Neural cell (in vitro differentiated cells): ENCODE results near the gene RETN. TPM values are rescaled to one million over a fixed set of nuclear protein-coding genes. Genes with fewer than 3 reads are reported as not detected.

Experiments used
- H2AFZ ChIP-seq: fragments of 200-600, 300-800 bp; sonication (generic), shearing (Covaris generic); 2 replicates; pipeline ENCODE4 v1.6.0; 2014; ENCODE audit warnings: low read depth, mild to moderate bottlenecking, antibody characterized with exemption, low read length, moderate library complexity
- H3F3A ChIP-seq: fragments of 200-600 bp; shearing (Covaris generic); 2 replicates; pipeline ENCODE4 v1.6.1; 2016; ENCODE audit warnings: mild to moderate bottlenecking, moderate library complexity, mixed read lengths, antibody characterized with exemption, low read length; ENCODE audit not compliant: insufficient read depth, poor library complexity, severe bottlenecking
- H3K27ac ChIP-seq: fragments of 200-600, 300-800 bp; sonication (generic), shearing (Covaris generic); 2 replicates; pipeline ENCODE4 v1.5.1; 2014; ENCODE audit warnings: mild to moderate bottlenecking, low read length, moderate library complexity
- H3K27me3 ChIP-seq: fragments of 300-800, 200-600 bp; sonication (generic), shearing (Covaris generic); 2 replicates; pipeline ENCODE4 v1.6.0; 2014; ENCODE audit warnings: mild to moderate bottlenecking, low read depth, low read length, moderate library complexity; ENCODE audit not compliant: insufficient read depth
- H3K36me3 ChIP-seq: fragments of 300-800, 200-600 bp; sonication (generic), shearing (Covaris generic); 2 replicates; pipeline ENCODE4 v1.5.1; 2014; ENCODE audit warnings: mild to moderate bottlenecking, antibody characterized with exemption, low read length, moderate library complexity; ENCODE audit not compliant: insufficient read depth
- H3K4me2 ChIP-seq: fragments of 300-800, 200-600 bp; sonication (generic), shearing (Covaris generic); 2 replicates; pipeline ENCODE4 v1.6.0; 2014; ENCODE audit warnings: mild to moderate bottlenecking, low read length
- H3K4me3 ChIP-seq: fragments of 300-800, 200-600 bp; sonication (generic), shearing (Covaris generic); 2 replicates; pipeline ENCODE4 v1.5.1; 2014; ENCODE audit warnings: mild to moderate bottlenecking, low read length, moderate library complexity
- H3K79me2 ChIP-seq: fragments of 200-600 bp; shearing (Covaris generic); replicated peaks from 2 replicates; pipeline ENCODE4 v1.6.0; 2014; ENCODE audit warnings: mild to moderate bottlenecking, low read length, moderate library complexity; ENCODE audit not compliant: insufficient read depth
- H3K9ac ChIP-seq: fragments of 300-800, 200-600 bp; sonication (generic), shearing (Covaris generic); 2 replicates; pipeline ENCODE4 v1.6.1; 2016; ENCODE audit warnings: mild to moderate bottlenecking, low read length, mixed read lengths
- H3K9me2 ChIP-seq: fragments of 200-600 bp; shearing (Covaris generic); 2 replicates; pipeline ENCODE4 v1.6.1; 2016; ENCODE audit warnings: mild to moderate bottlenecking, low read length, mixed read lengths; ENCODE audit not compliant: insufficient read depth
- H3K9me3 ChIP-seq: fragments of 200-600, 300-800 bp; sonication (generic), shearing (Covaris generic); 2 replicates; pipeline ENCODE4 v1.6.1; 2016; ENCODE audit warnings: mild to moderate bottlenecking, mixed run types, low read length, moderate library complexity, mixed read lengths
- H4K20me1 ChIP-seq: fragments of 200-600 bp; shearing (Covaris generic); 2 replicates; pipeline ENCODE4 v1.6.1; 2016; ENCODE audit warnings: mild to moderate bottlenecking, mixed run types; ENCODE audit not compliant: insufficient read depth
- CTCF ChIP-seq: fragments of 450-650 bp; IDR thresholded peaks from 2 replicates; pipeline ENCODE4 v1.5.1; 2014; ENCODE audit warnings: antibody characterized with exemption, mild to moderate bottlenecking, moderate library complexity; ENCODE audit not compliant: poor library complexity, severe bottlenecking
- EP300 ChIP-seq: fragments of 450-650 bp; conservative IDR thresholded peaks from 2 replicates; pipeline ENCODE4 v1.6.1; 2014; ENCODE audit warnings: antibody characterized with exemption, mild to moderate bottlenecking, moderate library complexity; ENCODE audit not compliant: poor library complexity, severe bottlenecking
- EZH2 ChIP-seq: fragments of 200-600, 300-800 bp; shearing (Covaris generic), sonication (generic); IDR thresholded peaks from 2 replicates; pipeline ENCODE4 v1.6.1; 2014; ENCODE audit warnings: antibody characterized with exemption, low read length, borderline replicate concordance, mild to moderate bottlenecking; ENCODE audit not compliant: insufficient read depth, poor library complexity, severe bottlenecking
- MXI1 ChIP-seq: fragments of 450-650 bp; conservative IDR thresholded peaks from 2 replicates; pipeline ENCODE4 v1.6.1; 2014; ENCODE audit warnings: antibody characterized with exemption, mild to moderate bottlenecking; ENCODE audit not compliant: poor library complexity, severe bottlenecking
- POLR2AphosphoS5 ChIP-seq: IDR thresholded peaks from 2 replicates; pipeline ENCODE4 v1.6.1; 2012
- RAD21 ChIP-seq: fragments of 450-650 bp; conservative IDR thresholded peaks from 2 replicates; pipeline ENCODE4 v1.6.1; 2014; ENCODE audit warnings: antibody characterized with exemption, mild to moderate bottlenecking, moderate library complexity
- REST ChIP-seq: IDR thresholded peaks from 2 replicates; pipeline ENCODE4 v1.6.1; 2012; ENCODE audit warnings: borderline replicate concordance
- SMC3 ChIP-seq: fragments of 450-650 bp; conservative IDR thresholded peaks from 2 replicates; pipeline ENCODE4 v1.6.1; 2014; ENCODE audit warnings: antibody characterized with exemption, mild to moderate bottlenecking, moderate library complexity; ENCODE audit not compliant: poor library complexity
- TAF1 ChIP-seq: IDR thresholded peaks from 2 replicates; pipeline ENCODE4 v1.6.1; 2012; ENCODE audit warnings: low read depth
- polyA plus RNA-seq: library from polyadenylated mRNA; depleted of rRNA; stranded (reverse); fragments of >200 nt; gene quantifications from 2 replicates; pipeline ENCODE4 v1.2.3, GENCODE V29; 2014

The RETN gene
- polyA plus RNA-seq, 1 donor from 2014 or later = not detected

GRCh38 chr19:7636691-7637373, 32.0 kb upstream of the RETN start, which contains the start of gene STXBP2:
TSS of gene STXBP2 (plus strand) at chr19:7637110. CDS start at chr19:7637150, 40 bp downstream.
- peak within 1 kb of the TSS; percentile 28 for H3K4me3 ChIP-seq

More at GRCh38 chr19:7636691-7637373, 32.0 kb upstream of the RETN start, which contains the start of gene STXBP2:
- Histone ChIP-seq H3K4me2 (no peak within 1 kb of the TSS), H3K9me2 (no peaks in the 10 kb centered on the region), H3K79me2 (no peaks in the 10 kb centered on the region), H3K9ac (no peak within 1 kb of the TSS), H3K9me3 (no peaks in the 10 kb centered on the region), H3F3A (no peaks in the 10 kb centered on the region), H2AFZ (no peak within 1 kb of the TSS), H4K20me1 (no peaks in the 10 kb centered on the region), H3K27ac (no peak within 1 kb of the TSS), H3K27me3 (peaks cover 20% of the 10 kb centered on the region), H3K36me3 (no peaks in the 10 kb centered on the region)
- no peak for TF ChIP-seq CTCF
- no peak for TF ChIP-seq POLR2AphosphoS5
- TF ChIP-seq MXI1 = no peak
- no peak for TF ChIP-seq SMC3
- no peak for TF ChIP-seq EP300
- TF ChIP-seq TAF1 = no peak
- no peak for TF ChIP-seq EZH2
- no peak for TF ChIP-seq RAD21
- TF ChIP-seq REST = no peak
